Fibroblast of lung (primary cell): Measurements from ENCODE around the gene FGF2. TPM values are rescaled to one million over a fixed set of nuclear protein-coding genes. Genes with fewer than 3 reads are reported as not detected.
A peak's percentile ranks its signal among the peaks of the same experiment; 100 is the strongest.

ENCODE experiments used
- DNase-seq, 2 donors: peaks; one replicate each; pipeline versions ENCODE4 v3.0.0 to v3.0.0-alpha.2; 2010; ENCODE audit warnings: low read depth in 2 of 2
- H2AFZ ChIP-seq: 2 replicates; pipeline ENCODE4 v1.5.1; 2012; ENCODE audit warnings: low read length, control low read depth, inconsistent platforms
- H3K27ac ChIP-seq: 2 replicates; pipeline ENCODE4 v1.5.1; 2011; ENCODE audit warnings: low read length, control low read depth; ENCODE audit not compliant: insufficient read depth
- H3K27me3 ChIP-seq: 2 replicates; pipeline ENCODE4 v1.5.1; 2011; ENCODE audit warnings: mild to moderate bottlenecking, low read length; ENCODE audit not compliant: control insufficient read depth, insufficient read depth
- H3K36me3 ChIP-seq: 2 replicates; pipeline ENCODE4 v1.5.1; 2011; ENCODE audit warnings: low read length; ENCODE audit not compliant: control insufficient read depth, insufficient read depth
- H3K4me1 ChIP-seq: 2 replicates; pipeline ENCODE4 v1.5.1; 2011; ENCODE audit warnings: low read length; ENCODE audit not compliant: control insufficient read depth, insufficient read depth; ENCODE audit errors: extremely low read depth
- H3K4me2 ChIP-seq: 2 replicates; pipeline ENCODE4 v1.5.1; 2011; ENCODE audit warnings: low read length, control low read depth; ENCODE audit not compliant: insufficient read depth; ENCODE audit errors: extremely low read depth
- H3K4me3 ChIP-seq, 4 experiments: fragments of 200-600 bp in 1 of 4; sonication (generic) in 1 of 4; replicated peaks in 1 of 4; 2 replicates each; pipeline ENCODE4 v1.5.1; 2011 to 2016; ENCODE audit warnings: low read length in 4 of 4, low read depth in 3 of 4, mild to moderate bottlenecking in 3 of 4, control low read depth in 2 of 4, inconsistent platforms in 1 of 4, mixed read lengths in 1 of 4; ENCODE audit not compliant: insufficient read depth in 1 of 4; ENCODE audit errors: control extremely low read depth in 1 of 4
- H3K79me2 ChIP-seq: 2 replicates; pipeline ENCODE4 v1.5.1; 2012; ENCODE audit warnings: mild to moderate bottlenecking, low read length, inconsistent platforms; ENCODE audit not compliant: control insufficient read depth, insufficient read depth
- H3K9ac ChIP-seq: 2 replicates; pipeline ENCODE4 v1.5.1; 2011; ENCODE audit warnings: mild to moderate bottlenecking, low read length, control low read depth; ENCODE audit not compliant: insufficient read depth
- H3K9me3 ChIP-seq: 2 replicates; pipeline ENCODE4 v1.5.1; 2012; ENCODE audit warnings: low read depth, low read length; ENCODE audit not compliant: control insufficient read depth, insufficient read depth
- H4K20me1 ChIP-seq: 2 replicates; pipeline ENCODE4 v1.5.1; 2011; ENCODE audit warnings: low read length; ENCODE audit not compliant: control insufficient read depth, insufficient read depth; ENCODE audit errors: extremely low read depth
- EZH2 ChIP-seq: IDR thresholded peaks from 2 replicates; pipeline ENCODE4 v1.5.1; 2012; ENCODE audit warnings: low read length, control low read depth, mild to moderate bottlenecking; ENCODE audit errors: missing control alignments
- polyA plus RNA-seq, 2 donors: library from polyadenylated mRNA; depleted of rRNA in 1 of 2; stranded (reverse) in 1 of 2; unstranded in 1 of 2; fragments of >200 nt; gene quantifications; 2 replicates each; pipeline ENCODE4 v1.2.1, GENCODE V29; 2011 to 2012; ENCODE audit warnings: missing spikeins in 1 of 2
- total RNA-seq: library from RNA; depleted of rRNA; stranded (reverse); fragments of >200 nt; gene quantifications from 2 replicates; pipeline ENCODE4 v1.2.1, GENCODE V29; 2014
- TF ChIP-seq, protein P1 (sequence below), 2 donors: IDR thresholded peaks in 1 of 2; conservative IDR thresholded peaks in 1 of 2; 1 replicate in 1 of 2; 2 replicates in 1 of 2; pipeline ENCODE4 v1.5.1; 2011 to 2012; ENCODE audit warnings: low read length in 2 of 2, control low read depth in 1 of 2, inconsistent platforms in 1 of 2, low read depth in 1 of 2, mild to moderate bottlenecking in 1 of 2

FGF2 gene
- total and polyA plus RNA-seq, 2 donors (not counting 1 experiment from before 2014, with no cell fraction given): 38.5 to 98.3 TPM

DNA sequence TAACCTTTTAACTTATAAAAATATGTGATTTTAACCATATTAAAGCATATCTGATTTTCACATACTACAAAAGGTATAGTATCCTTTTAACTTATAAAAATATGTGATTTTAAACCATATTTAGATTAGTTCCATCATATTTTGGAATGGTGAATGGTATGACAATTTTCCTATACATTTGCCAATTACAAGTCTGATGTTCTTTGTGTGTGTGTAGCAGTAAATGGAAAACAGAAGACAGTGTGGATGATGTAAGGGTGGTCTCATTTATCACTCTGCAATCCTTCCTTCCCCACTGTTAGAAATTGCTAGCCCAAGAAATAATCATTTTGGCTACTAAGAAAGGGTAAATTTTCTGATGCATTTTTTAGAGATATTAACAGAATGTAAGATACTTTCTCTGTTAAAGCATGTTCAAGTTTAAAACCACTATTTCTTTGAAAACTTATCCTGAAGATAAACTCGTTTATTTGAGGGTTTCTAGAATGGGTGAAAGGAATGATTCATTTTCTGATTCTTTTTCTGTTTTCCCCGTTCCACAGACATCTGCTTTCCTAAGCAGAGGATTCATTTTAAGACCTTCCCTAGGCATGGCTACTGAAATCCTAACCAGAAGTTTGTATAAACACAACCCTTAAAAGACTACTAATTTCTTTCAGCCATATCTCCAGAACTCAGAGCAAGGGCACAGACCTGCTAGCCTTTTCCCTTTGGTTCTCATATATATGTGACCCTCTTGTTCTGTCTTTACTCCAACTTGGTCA is 74.8 kb downstream of the FGF2 start:
- H3K27ac ChIP-seq: no peak overlapping the region
- peak in 1 of 2 donors; percentile 39 for DNase-seq
- no peaks in the 10 kb centered on the region for H3K36me3 ChIP-seq
- no peak overlapping the region for H3K9ac ChIP-seq
- H4K20me1 ChIP-seq: no peaks in the 10 kb centered on the region
- no peak overlapping the region for H3K4me3 ChIP-seq
- no peaks in the 10 kb centered on the region for H3K27me3 ChIP-seq
- H3K4me1 ChIP-seq: peaks cover 3% of the 10 kb centered on the region
- no peaks in the 10 kb centered on the region for H3K9me3 ChIP-seq
- no peak overlapping the region for H3K4me2 ChIP-seq
- TF ChIP-seq, protein P1, sequence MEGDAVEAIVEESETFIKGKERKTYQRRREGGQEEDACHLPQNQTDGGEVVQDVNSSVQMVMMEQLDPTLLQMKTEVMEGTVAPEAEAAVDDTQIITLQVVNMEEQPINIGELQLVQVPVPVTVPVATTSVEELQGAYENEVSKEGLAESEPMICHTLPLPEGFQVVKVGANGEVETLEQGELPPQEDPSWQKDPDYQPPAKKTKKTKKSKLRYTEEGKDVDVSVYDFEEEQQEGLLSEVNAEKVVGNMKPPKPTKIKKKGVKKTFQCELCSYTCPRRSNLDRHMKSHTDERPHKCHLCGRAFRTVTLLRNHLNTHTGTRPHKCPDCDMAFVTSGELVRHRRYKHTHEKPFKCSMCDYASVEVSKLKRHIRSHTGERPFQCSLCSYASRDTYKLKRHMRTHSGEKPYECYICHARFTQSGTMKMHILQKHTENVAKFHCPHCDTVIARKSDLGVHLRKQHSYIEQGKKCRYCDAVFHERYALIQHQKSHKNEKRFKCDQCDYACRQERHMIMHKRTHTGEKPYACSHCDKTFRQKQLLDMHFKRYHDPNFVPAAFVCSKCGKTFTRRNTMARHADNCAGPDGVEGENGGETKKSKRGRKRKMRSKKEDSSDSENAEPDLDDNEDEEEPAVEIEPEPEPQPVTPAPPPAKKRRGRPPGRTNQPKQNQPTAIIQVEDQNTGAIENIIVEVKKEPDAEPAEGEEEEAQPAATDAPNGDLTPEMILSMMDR (conservative IDR thresholded peaks at IDR 0.05 in 1 of 2, IDR thresholded peaks at IDR 0.05 in 1 of 2; ENCODE audit: low read depth in 1 of 2, low read length in 2 of 2): no peak
- TF ChIP-seq EZH2: no peak
- no peaks in the 10 kb centered on the region for H3K79me2 ChIP-seq
- H2AFZ ChIP-seq: no peak overlapping the region

DNA sequence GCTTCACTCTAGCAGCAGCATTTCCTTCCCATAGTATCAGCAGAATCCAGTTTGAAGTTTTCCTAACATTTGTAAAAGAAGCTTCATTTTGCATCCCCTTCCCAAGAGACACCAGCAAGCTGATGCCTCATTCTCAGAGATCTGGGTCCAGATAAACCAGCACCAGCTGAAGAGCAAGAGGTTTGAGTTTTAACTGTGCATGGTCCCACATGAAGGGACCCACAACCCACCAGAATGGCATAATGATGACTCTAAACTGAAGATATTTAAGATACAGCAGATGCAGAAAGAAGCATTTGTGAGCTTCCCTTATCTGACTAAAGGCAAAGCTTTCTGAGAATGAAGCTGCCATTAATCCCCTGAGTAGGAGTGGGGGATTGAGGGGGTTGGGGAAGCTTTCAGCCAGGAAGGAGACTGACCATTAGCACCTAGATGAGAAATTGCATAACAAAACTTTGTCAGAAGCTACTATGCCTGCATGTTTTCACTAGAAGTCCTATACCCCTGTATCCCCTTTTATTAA is 77.2 kb downstream of the FGF2 start:
- Histone ChIP-seq H3K4me1 (no peaks in the 10 kb centered on the region), H3K27ac (no peak overlapping the region), H3K4me2 (no peak overlapping the region), H4K20me1 (no peaks in the 10 kb centered on the region), H2AFZ (no peak overlapping the region), H3K9ac (no peak overlapping the region), H3K27me3 (no peaks in the 10 kb centered on the region), H3K36me3 (no peaks in the 10 kb centered on the region), H3K79me2 (no peaks in the 10 kb centered on the region), H3K9me3 (no peaks in the 10 kb centered on the region), H3K4me3 (no peak overlapping the region)
- TF ChIP-seq EZH2: no peak
- TF ChIP-seq, protein P1 (conservative IDR thresholded peaks at IDR 0.05 in 1 of 2, IDR thresholded peaks at IDR 0.05 in 1 of 2; ENCODE audit: low read depth in 1 of 2, low read length in 2 of 2): no peak
- no peak for DNase-seq

DNA sequence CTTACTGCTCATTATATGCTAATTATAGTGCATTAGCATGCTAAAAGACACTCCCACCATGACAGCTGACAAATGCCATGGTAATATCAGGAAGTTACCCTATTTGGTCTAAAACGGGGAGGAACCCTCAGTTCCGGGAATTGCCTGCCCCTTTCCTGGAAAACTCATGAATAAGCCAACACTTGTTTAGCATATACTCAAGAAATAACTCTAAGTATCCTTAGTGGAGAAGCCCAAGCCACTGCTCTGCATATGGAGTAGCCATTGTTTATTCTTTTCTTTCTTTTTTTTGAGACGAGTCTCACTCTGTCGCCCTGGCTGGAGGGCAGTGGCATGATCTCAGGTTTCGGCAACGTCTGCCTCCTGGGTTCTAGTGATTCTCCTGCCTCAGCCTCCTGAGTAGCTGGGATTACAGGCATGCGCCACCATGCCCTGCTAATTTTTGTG is 80.3 kb downstream of the FGF2 start:
- Histone ChIP-seq H3K27me3 (no peaks in the 10 kb centered on the region), H4K20me1 (no peaks in the 10 kb centered on the region), H3K79me2 (no peaks in the 10 kb centered on the region), H3K9ac (no peak overlapping the region), H2AFZ (no peak overlapping the region), H3K4me1 (no peaks in the 10 kb centered on the region), H3K27ac (no peak overlapping the region), H3K9me3 (no peaks in the 10 kb centered on the region), H3K4me2 (no peak overlapping the region), H3K4me3 (no peak overlapping the region), H3K36me3 (no peaks in the 10 kb centered on the region)
- no peak for TF ChIP-seq EZH2
- TF ChIP-seq, protein P1 (conservative IDR thresholded peaks at IDR 0.05 in 1 of 2, IDR thresholded peaks at IDR 0.05 in 1 of 2; ENCODE audit: low read depth in 1 of 2, low read length in 2 of 2): no peak
- DNase-seq: no peak
